Chondrocyte (in vitro differentiated cells): ENCODE measurements around the gene OR10T2. TPM values are rescaled to one million over a fixed set of nuclear protein-coding genes. Genes with fewer than 3 reads are reported as not detected.
"Not testable (repeated sequence)": the region's sequence is repeated elsewhere in the genome, so short reads cannot be mapped to it uniquely, and the experiment has no call there.

Experiments
- DNase-seq: peaks from one replicate; pipeline ENCODE4 v3.0.0; 2021; ENCODE audit warnings: mixed read lengths, low spot score
- H3K27ac Mint-ChIP-seq: one replicate; pipeline ENCODE4 v1.8.0; 2021; ENCODE audit warnings: mild to moderate bottlenecking, moderate library complexity, mixed read lengths; ENCODE audit not compliant: unreplicated experiment
- H3K27me3 Mint-ChIP-seq: 2 replicates; pipeline ENCODE4 v1.8.0; 2021; ENCODE audit warnings: low read depth, mixed read lengths
- H3K36me3 Mint-ChIP-seq: 2 replicates; pipeline ENCODE4 v1.8.0; 2021; ENCODE audit warnings: low read depth, mixed read lengths
- H3K4me1 Mint-ChIP-seq: 2 replicates; pipeline ENCODE4 v1.8.0; 2021; ENCODE audit warnings: low read depth, mild to moderate bottlenecking, mixed read lengths
- H3K4me3 Mint-ChIP-seq: one replicate; pipeline ENCODE4 v1.8.0; 2021; ENCODE audit warnings: mild to moderate bottlenecking, moderate library complexity, mixed read lengths; ENCODE audit not compliant: unreplicated experiment
- H3K9me3 Mint-ChIP-seq: 2 replicates; pipeline ENCODE4 v1.8.0; 2021; ENCODE audit warnings: low read depth, mixed read lengths
- long read RNA-seq: library from polyadenylated mRNA; stranded (forward); transcript quantifications from one replicate; pipeline ENCODE4 v2.0.0, GENCODE V29; 2021
- total RNA-seq: library from RNA; stranded (reverse); gene quantifications from 3 replicates; pipeline ENCODE4 v1.2.1, GENCODE V29; 2021
- TF ChIP-seq, protein P1 (sequence below): fragments of 200-600 bp; sonication (generic); IDR thresholded peaks from 2 replicates; pipeline ENCODE4 v1.5.0; 2021; ENCODE audit warnings: antibody characterized with exemption, mild to moderate bottlenecking, moderate library complexity

Gene OR10T2, protein sequence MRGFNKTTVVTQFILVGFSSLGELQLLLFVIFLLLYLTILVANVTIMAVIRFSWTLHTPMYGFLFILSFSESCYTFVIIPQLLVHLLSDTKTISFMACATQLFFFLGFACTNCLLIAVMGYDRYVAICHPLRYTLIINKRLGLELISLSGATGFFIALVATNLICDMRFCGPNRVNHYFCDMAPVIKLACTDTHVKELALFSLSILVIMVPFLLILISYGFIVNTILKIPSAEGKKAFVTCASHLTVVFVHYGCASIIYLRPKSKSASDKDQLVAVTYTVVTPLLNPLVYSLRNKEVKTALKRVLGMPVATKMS
- total RNA-seq: not detected in 3 replicates
- long read RNA-seq: 0 reads

DNA sequence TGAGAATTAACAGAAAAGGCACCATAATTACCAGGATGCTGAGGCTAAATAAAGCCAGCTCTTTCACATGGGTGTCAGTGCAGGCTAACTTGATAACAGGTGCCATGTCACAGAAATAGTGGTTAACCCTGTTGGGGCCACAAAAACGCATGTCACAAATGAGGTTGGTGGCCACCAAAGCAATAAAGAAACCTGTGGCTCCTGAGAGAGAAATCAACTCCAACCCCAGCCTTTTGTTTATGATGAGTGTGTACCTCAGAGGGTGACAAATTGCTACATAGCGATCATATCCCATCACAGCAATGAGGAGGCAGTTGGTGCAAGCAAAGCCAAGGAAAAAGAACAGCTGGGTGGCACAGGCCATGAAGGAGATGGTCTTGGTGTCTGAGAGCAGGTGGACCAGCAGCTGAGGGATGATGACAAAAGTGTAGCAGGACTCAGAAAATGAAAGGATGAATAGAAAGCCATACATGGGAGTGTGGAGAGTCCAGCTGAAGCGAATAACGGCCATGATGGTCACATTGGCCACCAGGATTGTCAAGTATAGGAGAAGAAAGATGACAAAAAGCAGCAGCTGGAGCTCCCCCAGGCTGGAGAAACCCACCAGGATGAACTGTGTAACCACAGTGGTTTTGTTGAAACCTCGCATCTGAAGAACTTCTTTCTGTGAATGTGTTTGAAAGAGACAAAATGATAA is at the start of gene OR10T2:
OR10T2 (minus strand) TSS at position 649 of the 697 bp plus-strand sequence; CDS start at position 649, 0 bp downstream.
- Mint-ChIP-seq H3K4me3 (no peak within 1 kb of the TSS), H3K9me3 (no peaks in the 10 kb centered on the region), H3K27me3 (peaks cover 17% of the 10 kb centered on the region), H3K36me3 (no peaks in the 10 kb centered on the region), H3K27ac (no peak within 1 kb of the TSS), H3K4me1 (no peaks in the 10 kb centered on the region)
- no peak for DNase-seq
- TF ChIP-seq, protein P1, sequence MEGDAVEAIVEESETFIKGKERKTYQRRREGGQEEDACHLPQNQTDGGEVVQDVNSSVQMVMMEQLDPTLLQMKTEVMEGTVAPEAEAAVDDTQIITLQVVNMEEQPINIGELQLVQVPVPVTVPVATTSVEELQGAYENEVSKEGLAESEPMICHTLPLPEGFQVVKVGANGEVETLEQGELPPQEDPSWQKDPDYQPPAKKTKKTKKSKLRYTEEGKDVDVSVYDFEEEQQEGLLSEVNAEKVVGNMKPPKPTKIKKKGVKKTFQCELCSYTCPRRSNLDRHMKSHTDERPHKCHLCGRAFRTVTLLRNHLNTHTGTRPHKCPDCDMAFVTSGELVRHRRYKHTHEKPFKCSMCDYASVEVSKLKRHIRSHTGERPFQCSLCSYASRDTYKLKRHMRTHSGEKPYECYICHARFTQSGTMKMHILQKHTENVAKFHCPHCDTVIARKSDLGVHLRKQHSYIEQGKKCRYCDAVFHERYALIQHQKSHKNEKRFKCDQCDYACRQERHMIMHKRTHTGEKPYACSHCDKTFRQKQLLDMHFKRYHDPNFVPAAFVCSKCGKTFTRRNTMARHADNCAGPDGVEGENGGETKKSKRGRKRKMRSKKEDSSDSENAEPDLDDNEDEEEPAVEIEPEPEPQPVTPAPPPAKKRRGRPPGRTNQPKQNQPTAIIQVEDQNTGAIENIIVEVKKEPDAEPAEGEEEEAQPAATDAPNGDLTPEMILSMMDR: no peak

DNA sequence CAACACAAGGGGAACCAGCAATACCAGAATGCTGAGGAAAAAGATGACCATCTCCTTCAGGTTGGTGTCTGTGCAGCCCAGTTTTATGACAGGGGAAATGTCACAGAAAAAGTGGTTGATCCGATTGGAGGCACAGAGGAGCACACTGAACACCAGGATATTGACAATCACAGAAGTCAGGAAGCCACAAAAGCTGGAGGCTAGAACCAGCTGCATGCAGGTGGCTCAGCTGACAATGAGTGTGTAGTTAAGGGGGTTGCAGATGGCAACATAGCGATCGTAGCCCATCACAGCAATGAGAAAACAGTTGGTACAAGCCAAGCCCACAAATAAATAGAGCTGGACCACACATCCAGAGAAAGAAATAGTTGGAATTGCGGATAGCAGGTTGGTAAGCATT is 46.1 kb upstream of the OR10T2 start:
- TF ChIP-seq, protein P1: no peak

DNA sequence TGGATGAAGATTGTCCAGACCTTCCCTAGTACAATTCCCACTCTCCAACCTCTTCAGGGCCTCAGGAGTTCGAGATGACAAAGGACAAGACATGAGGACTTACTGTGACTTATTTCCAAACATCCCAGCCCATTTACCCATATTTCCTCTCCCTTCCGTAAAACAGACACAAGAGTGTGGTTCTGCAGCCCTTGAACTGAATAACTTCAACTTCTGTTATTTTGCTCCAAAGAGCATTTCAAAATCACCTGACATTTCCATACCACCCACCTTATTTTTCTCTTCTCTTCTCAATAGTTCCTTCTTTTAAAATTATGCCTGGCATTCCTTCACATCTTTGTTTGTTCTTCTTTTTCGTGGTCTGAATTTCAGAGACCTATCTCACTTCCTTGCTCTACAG is 35.5 kb upstream of the OR10T2 start:
- TF ChIP-seq, protein P1: no peak
- Mint-ChIP-seq H3K4me3 (no peak overlapping the region), H3K36me3 (no peaks in the 10 kb centered on the region), H3K27me3 (peaks cover 7% of the 10 kb centered on the region), H3K4me1 (no peaks in the 10 kb centered on the region), H3K9me3 (peaks cover 3% of the 10 kb centered on the region), H3K27ac (no peak overlapping the region)
- DNase-seq: no peak

More for the DNA sequence above, 46.1 kb upstream of the OR10T2 start:
- H3K27me3 Mint-ChIP-seq: no peaks in the 10 kb centered on the region
- no peak overlapping the region for H3K4me3 Mint-ChIP-seq
- no peak for DNase-seq
- no peak overlapping the region for H3K27ac Mint-ChIP-seq
- H3K4me1 Mint-ChIP-seq: no peaks in the 10 kb centered on the region
- H3K9me3 Mint-ChIP-seq: no peaks in the 10 kb centered on the region
- no peaks in the 10 kb centered on the region for H3K36me3 Mint-ChIP-seq

DNA sequence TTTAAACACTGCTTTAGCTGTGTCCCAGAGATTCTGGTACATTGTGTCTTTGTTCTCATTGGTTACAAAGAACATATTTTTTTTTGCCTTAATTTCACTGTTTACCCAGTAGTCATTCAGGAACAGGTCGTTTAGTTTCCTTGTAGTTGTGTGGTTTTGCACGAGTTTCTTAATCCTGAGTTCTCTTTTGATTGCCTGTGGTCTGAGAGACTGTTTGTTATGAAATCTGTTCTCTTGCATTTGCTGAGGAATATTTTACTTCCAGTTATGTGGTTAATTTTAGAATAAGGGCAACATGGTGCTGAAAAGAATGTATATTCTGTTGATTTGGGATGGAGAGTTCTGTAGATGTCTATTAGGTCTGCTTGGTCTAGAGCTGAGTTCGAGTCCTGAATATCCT is 30.9 kb upstream of the OR10T2 start:
- peaks cover 11% of the 10 kb centered on the region for H3K9me3 Mint-ChIP-seq
- H3K27ac Mint-ChIP-seq, H3K27me3 Mint-ChIP-seq, H3K4me3 Mint-ChIP-seq, DNase-seq, H3K36me3 Mint-ChIP-seq, H3K4me1 Mint-ChIP-seq: not testable (repeated sequence)

DNA sequence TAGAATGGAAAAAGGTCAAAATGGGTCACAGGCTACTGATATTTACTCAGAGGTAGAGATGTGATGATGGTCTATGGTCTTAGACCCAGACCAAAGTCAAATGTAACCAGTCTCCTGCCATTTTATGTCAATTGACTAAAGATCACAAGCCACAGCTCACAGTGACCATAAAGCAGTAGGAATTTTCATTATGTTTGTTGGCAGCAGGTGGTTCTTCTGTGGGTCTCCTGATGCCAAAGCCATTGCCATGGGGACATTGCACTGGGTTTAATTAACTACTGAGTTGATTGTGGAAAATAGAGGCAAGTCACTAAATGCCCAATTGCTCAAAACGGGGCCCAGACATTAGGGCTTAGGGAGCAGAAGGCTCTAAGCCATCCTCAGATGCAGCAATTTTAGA is 26.9 kb upstream of the OR10T2 start, which contains the start of gene OR10K2:
OR10K2 (minus strand) TSS at position 101 of the 400 bp plus-strand sequence. CDS start 5,371 bp downstream, outside the sequence.
- no peak within 1 kb of the TSS for H3K27ac Mint-ChIP-seq
- no peaks in the 10 kb centered on the region for H3K36me3 Mint-ChIP-seq
- H3K27me3 Mint-ChIP-seq: no peaks in the 10 kb centered on the region

More for the DNA sequence above, 26.9 kb upstream of the OR10T2 start, which contains the start of gene OR10K2:
- H3K4me3 Mint-ChIP-seq: no peak within 1 kb of the TSS
- H3K4me1 Mint-ChIP-seq: no peaks in the 10 kb centered on the region
- no peak for DNase-seq
- TF ChIP-seq, protein P1: no peak
- peaks cover 11% of the 10 kb centered on the region for H3K9me3 Mint-ChIP-seq
